ENCODE measurements around the gene BCL6B.
"Not testable (repeated sequence)": the region's sequence is repeated elsewhere in the genome, so short reads cannot be mapped to it uniquely, and the experiment has no call there.

Gene BCL6B

GRCh38 chr17:7034955-7035590, 12.2 kb downstream of the BCL6B start:
- ATAC-seq, result peak; percentile 34 to 40

DNA sequence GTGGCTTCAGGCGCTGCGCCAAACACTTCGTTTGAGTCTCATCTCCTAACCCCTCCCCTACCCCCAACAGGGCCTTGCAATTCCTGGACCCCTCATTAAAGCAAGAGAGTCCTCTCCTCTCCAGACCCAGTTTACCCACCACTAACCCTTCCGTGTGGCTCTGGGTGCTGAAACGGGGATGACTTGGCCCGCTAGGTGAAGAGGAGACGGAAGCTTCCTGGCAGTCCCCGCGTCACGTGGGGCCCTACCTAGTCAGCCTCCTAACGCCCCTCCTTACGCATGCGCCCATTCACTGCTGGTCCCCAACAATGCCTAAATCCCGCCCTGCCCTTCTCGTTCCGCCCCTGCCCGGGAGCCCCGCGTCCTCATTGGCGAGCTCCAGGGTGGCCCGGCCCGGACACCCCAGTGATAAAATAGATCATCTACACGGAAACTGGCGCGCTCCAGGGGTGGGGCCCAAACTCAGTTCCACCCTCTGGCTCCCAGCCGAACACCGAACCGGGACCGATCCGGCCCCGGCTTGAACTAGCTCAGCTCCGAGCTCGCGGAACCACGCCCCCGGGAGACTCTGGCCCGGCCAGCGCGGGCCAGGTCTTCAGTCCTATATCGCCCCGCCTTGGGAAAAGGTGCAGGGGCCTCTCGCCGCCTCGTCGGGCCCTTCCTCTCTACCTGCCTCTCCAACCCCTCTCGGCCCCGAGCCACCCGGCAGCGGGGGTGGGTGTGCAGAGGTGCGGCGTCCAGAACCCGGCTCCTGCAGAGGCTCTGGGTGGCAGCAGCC, 12.9 kb downstream of the BCL6B start, which contains the start of gene SLC16A13:
Gene SLC16A13 (plus strand): TSS at position 425 of the 778 bp plus-strand sequence. CDS start 368 bp downstream, outside the sequence.
- ATAC-seq, result peak; percentile 93

DNA sequence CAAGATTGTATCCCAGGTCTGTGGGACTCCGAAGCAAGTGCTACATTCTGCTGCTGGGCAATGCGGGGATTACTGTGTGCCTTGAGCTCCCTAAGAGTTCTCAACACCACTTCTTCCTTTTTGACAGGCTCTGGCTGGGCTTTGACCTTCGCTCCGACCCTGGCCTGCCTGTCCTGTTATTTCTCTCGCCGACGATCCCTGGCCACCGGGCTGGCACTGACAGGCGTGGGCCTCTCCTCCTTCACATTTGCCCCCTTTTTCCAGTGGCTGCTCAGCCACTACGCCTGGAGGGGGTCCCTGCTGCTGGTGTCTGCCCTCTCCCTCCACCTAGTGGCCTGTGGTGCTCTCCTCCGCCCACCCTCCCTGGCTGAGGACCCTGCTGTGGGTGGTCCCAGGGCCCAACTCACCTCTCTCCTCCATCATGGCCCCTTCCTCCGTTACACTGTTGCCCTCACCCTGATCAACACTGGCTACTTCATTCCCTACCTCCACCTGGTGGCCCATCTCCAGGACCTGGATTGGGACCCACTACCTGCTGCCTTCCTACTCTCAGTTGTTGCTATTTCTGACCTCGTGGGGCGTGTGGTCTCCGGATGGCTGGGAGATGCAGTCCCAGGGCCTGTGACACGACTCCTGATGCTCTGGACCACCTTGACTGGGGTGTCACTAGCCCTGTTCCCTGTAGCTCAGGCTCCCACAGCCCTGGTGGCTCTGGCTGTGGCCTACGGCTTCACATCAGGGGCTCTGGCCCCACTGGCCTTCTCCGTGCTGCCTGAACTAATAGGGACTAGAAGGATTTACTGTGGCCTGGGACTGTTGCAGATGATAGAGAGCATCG, 15.4 kb downstream of the BCL6B start:
- no peak for ATAC-seq

DNA sequence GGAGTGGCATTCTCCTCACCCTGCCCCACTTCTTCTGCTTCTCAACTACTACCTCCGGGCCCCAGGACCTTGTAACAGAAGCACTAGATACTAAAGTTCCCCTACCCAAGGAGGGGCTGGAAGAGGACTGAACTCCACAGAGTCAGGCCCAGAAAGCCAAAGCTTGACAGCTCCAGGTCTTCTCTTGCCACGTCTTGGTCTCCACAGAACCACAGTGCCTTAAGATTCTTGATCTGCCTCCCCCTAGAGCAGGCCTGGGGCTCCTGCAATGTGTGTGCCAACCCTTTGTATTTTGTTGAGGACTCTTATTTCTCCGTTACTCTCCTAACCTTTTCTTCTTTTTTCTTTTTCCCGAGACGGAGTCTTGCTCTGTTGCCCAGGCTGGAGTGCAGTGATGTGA, 17.0 kb downstream of the BCL6B start:
- ATAC-seq, result no peak

DNA sequence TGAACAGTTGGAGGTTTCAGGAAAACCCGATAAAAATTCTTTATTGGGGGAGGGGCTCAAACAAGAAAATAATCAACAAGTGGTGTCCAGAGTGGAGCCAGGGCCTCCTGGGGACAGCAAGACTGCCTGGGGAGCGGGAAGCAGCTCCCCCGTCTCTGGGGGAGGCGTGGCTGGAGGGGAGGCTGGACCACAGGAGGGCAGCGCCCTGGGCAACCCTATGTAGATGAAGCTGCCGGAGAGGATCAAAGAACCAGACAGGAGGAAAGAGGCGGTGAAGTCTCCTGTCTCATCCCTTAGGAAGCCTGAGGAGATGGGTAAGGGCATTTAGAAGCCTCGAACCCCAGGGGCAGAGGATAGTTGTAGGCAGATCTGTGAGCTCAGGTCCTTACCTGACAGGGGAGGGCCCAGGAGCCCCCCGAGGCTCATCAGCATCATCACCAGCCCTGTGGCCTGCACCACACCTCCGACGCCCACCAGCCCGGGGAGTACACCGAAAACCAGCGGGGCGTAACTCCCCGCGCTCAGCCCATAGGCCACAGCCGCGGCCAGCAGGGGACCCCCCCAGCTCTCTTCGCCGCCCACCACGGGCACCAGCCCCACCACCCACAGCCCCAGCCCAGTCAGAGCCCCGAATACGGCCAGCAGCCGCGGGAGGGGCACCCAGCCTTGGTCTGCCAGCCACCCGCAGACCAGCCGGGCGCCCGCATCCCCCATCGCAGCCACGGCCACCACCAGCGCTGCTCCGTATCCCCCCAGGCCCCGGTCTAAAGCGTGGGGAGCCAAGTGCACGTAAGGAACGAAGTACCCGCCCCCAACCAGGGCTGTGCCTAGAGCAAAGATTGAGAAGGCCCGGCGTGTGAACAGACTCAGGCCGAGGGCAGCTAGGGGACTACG, 19.0 kb downstream of the BCL6B start:
- peak in 1 of 2 donors; percentile 17 for ATAC-seq

- no peak for ATAC-seq
These were observed 19.8 kb downstream of the BCL6B start for GRCh38 chr17:7042501-7043181.

DNA sequence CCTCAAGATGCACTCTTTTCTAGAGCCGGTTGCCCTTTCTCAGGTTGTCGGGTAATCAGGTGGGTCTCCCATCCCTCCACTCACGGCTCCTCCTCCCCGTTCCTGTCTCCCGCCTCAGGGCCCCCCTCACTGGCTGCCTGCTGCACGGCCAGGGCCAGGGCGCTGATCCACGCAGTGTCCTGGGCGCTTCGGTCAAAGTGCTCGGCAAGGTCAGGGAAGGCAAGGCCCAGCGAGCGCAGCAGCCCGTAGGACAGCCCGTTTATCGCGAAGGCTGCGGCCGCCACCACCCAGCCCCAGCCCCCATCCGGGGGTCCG, 20.3 kb downstream of the BCL6B start:
- ATAC-seq, result no peak

DNA sequence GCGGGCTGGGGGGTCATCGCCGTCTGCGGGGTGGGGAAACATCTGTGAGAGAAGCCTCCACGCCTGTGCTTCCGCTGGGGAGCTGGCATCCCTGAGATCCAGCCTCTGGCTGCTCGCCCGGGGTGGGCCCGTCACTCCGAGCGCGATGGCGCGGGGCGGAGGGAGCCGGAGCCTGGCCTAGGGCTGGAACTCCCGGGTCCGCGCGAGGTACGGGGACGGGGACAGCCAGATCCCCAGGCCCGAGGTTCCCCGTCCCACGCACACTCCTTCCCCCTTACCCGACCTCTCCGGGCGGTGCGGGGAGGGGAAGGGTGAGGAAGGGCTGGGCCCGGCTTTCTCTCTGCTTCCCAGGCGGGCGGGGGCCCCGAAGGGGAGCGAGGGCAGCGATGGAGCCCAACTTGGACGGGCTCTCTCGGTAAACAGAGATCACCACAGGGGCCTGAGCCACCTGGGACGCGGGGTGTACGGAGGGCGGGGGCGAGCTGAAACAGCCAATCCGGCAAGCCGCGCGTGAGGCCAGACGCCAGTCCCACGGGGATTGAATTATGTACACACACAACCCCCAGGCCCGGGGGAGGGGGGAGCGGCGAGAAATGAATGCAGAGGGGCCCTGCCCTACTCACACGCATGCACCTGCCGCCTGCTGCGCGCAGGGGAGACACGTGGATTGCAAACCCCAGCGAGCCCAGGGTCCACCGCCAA, 20.8 kb downstream of the BCL6B start, which contains the start of gene SLC16A11:
Gene SLC16A11 (minus strand): TSS at position 596 of the 702 bp plus-strand sequence. CDS start 579 bp downstream, at position 17.
- no peak for ATAC-seq

DNA sequence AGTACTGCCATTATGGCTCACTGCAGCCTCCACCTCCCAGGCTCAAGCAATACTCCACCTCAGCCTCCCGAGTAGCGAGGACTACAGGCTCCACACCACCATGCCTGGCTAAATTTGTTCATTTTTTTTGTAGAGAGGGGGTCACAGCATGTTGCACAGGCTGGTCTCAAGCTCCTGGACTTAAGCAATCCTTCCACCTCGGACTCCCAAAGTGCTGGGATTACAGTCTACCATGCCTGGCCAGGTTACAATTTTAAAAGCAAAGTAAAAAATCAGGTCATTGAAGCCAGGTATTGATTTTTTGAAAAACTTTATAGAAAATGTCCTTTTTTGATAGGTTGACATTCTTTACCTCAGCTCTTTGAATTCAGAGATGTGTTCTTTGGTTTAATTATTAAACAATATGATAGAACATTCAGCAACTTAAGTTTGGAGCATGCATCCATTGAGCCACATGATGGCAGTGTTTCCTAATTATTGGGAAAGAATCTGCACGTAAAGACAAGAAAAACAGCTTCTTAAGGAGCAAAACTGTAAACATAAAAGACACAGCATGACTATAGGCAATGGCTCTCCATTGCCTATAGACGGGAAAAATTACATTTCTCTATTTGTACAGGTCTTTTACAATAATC, 22.8 kb downstream of the BCL6B start:
- ATAC-seq, result peak in 1 of 2 donors; percentile 12

GRCh38 chr17:7046127-7046724, 23.4 kb downstream of the BCL6B start:
- no peak for ATAC-seq

DNA sequence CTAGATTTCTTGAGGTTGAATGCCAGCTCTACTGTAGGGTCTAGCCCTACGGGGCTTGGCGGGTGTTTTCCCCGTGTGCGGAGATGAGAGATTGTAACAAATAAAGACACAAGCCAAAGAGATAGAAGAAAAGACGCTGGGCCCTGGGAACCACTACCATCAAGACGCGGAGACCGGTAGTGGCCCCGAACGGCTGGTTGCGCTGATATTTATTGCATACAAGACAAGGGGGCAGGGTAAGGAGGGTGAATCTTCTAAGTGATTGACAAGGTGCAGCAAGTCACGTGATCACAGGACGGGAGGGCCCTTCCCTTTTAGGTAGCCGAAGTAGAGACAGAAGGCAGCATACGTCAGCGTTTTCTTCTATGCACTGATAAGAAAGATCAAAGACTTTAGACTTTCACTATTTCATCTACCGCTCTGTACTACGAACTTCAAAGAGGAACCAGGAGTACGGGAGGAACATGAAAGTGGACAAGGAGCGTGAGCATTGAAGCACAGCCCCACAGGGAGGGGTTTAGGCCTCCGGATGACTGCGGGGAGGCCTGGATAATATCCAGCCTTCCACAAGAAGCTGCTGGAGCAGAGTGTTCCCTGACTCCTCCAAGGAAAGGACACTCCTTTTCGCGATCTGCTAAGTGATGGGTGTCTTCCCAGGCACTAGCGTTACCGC, 24.0 kb downstream of the BCL6B start:
- ATAC-seq, result peak; percentile 9 to 10

DNA sequence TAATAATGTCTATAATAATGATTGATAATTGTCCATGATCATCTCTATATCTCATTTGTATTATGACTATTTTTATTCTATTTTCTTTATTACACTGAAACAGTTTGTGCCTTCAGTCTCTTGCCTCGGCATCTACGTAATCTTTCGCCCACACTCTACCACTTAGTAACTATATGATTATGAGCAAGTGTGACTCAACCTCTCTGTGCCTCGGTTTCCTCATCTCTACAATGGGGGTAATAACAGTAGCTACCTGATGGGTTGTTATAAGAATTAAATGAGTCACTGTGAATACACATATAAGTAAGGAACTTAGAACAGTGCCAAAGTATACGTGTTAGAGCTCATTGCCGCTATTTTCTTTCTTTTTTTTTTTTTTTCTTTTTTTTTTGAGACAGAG, 24.7 kb downstream of the BCL6B start:
- peak; percentile 91 to 94 for ATAC-seq

- ATAC-seq, result no peak
These were observed 26.1 kb downstream of the BCL6B start for GRCh38 chr17:7048968-7049367.

DNA sequence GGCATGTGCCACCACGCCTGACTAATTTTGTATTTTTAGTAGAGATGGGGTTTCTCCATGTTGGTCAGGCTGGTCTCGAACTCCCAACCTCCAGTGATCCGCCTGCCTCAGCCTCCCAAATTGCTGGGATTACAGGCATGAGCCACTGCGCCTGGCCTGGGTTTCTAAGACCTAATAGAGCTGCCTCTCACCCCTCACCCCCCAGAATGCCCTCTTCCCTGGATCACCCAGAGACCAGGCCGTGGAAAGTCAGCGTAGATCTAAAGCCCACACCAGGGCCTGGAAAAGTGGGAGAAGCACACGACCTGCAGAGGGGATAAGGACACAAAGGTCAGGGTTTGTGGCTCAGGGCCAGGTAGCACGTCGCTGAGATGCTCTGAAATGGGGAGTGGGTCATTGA, 27.7 kb downstream of the BCL6B start:
- not testable (repeated sequence) for ATAC-seq

DNA sequence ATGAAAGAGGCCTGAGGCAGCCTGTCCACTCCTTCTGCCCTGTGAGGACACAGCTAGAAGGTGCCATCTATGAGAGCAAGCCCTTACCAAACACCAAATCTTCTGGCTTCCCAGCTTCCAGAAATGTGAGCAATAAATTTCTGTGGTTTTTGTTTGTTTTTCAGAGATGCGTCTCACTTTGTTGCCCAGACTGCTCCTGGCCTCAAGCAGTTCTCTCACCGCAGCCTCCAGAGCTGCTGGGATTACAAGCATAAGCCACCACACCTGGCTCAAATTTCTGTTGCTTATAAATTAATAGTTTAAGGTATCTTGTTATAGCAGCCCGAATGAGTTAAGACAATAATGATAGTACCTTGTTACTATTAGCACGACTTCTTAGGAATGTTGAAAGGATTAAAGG, 33.5 kb downstream of the BCL6B start:
- ATAC-seq, result no peak

DNA sequence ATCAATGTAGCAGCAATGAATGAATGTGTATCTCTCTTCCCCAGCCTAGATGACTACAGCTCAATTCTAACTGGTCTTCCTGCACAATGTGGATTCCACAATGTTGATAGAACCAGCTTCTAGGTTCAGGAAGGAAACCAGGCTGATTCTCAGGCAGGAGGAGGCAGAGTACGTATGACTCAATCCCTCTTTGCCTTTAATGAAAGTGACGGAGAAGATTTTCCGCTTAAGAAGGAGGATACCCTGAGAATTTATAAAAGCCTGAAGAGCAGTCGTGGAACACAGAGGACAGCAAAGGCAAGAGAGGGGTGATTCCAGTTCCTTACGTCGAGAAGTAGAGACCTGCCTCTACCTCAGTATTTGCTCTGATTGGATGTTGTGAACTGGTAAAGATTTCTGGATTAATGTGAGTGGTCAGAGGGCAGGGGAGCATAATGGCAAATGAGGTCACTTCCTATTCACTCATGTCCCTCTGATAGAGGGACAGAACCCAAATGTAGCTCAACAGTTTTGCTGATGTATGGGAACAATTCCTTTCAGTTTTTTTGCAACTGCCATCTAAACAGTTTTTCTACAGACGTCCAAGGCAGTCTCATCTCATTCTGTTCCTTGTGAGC, 36.1 kb downstream of the BCL6B start:
- no peak for ATAC-seq

DNA sequence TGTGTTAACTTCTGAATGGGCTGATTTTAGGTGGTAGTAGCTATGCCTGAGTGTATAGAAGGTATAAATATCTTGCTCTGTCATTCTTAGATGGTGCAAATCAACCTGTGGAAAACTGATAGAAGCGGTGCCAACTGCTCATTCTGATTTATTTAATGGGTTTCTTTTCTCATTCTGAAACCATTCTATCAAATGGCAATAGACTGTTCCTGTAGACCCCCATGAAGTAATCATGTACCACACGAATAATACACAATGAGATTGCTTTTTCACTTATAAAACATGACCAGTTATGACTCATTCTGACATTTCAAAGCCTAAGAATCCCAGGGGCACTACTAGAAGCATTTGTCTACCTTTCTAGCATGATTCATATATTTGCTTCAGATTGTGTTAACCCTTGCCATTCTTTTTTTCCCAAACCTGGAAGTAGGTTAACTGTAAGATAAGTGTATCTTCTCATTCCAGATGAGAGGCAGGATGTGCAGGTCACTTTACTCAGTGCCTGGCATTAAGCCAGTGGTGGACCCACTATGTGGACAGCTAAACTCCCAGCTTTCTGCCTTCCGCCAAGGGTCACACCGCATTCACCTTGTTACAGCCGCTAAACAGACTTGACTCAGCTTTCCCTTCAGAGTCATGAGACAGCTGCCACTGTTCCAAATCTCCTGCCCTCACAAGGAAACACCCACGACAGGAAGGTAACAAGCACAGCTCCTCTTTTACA, 37.5 kb downstream of the BCL6B start:
- peak; percentile 85 to 91 for ATAC-seq

DNA sequence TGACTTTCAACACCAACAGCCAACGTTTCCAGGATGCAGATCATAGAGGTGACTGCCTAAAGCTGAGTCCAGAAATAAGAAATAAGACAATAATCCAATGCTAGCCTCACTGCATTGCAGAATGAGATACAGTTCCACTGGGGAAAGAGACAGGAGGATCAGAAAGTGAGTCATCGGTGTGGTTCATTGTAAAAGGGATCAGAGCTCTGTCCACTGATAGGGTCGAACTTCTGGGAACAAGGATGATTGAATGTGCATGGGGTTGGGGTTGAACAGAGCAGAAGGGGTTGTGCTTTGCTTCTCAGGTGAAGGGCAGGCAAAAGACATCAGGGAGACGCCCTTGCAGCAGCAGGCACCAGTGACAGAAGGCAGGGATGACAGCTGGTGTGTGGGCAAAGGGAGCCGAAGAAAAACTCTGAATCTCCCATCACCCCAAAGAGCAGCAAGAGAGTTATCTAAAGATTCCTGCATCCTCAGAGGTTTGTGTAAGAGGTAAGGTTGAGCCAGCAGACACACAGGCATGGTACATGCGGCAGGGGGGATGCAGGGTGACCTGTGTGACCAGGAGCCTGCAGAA, 40.8 kb downstream of the BCL6B start:
- ATAC-seq, result no peak
